GM18498 (cell line): ENCODE measurements around the gene SLCO4A1.

Experiments
- ATAC-seq: cut with Tn5 transposase; IDR thresholded peaks from one replicate; pipeline ENCODE4 v1.9.1; 2021; ENCODE audit warnings: mild to moderate bottlenecking, moderate library complexity; ENCODE audit not compliant: unreplicated experiment

The SLCO4A1 gene

GRCh38 chr20:62606551-62607201, 35.6 kb upstream of the SLCO4A1 start:
- ATAC-seq = no peak

GRCh38 chr20:62607366-62608217, 34.7 kb upstream of the SLCO4A1 start:
- no peak for ATAC-seq

GRCh38 chr20:62608218-62608565, 34.1 kb upstream of the SLCO4A1 start:
- no peak for ATAC-seq

- ATAC-seq = no peak
Observed at GRCh38 chr20:62609279-62609720, 33.0 kb upstream of the SLCO4A1 start.

- no peak for ATAC-seq
Observed at GRCh38 chr20:62609811-62610757, 32.2 kb upstream of the SLCO4A1 start.

- ATAC-seq = no peak
Observed at GRCh38 chr20:62611012-62611411, 31.3 kb upstream of the SLCO4A1 start.

- no peak for ATAC-seq
Observed at GRCh38 chr20:62611819-62612218, 30.5 kb upstream of the SLCO4A1 start.

- ATAC-seq = no peak
Observed at GRCh38 chr20:62614085-62614960, 28.0 kb upstream of the SLCO4A1 start.

GRCh38 chr20:62614961-62615680, 27.2 kb upstream of the SLCO4A1 start:
- ATAC-seq = no peak

GRCh38 chr20:62615750-62616251, 26.5 kb upstream of the SLCO4A1 start:
- ATAC-seq = no peak

- ATAC-seq = peak; percentile 67
Observed at GRCh38 chr20:62616728-62617621, 25.3 kb upstream of the SLCO4A1 start.

- no peak for ATAC-seq
Observed at GRCh38 chr20:62617711-62618483, 24.4 kb upstream of the SLCO4A1 start.

GRCh38 chr20:62618611-62619529, 23.4 kb upstream of the SLCO4A1 start:
- ATAC-seq = no peak

- ATAC-seq = no peak
Observed at GRCh38 chr20:62620625-62621024, 21.7 kb upstream of the SLCO4A1 start.

- ATAC-seq = no peak
Observed at GRCh38 chr20:62621251-62622110, 20.8 kb upstream of the SLCO4A1 start.
